Stomach (tissue), 9 donors: ENCODE data around the gene IFNL3. TPM values are rescaled to one million over a fixed set of nuclear protein-coding genes. Genes with fewer than 3 reads are reported as not detected.

ENCODE experiments used
- DNase-seq, 2 donors: peaks; one replicate each; pipeline versions ENCODE4 v3.0.0 to v3.0.0-alpha.2; 2013 to 2019
- H3K27ac ChIP-seq, 5 donors: fragments of 200-600 bp in 4 of 5; sonication (generic) in 4 of 5; one replicate each; pipeline ENCODE4 v1.5.1; 2013 to 2019; ENCODE audit warnings: mild to moderate bottlenecking in 1 of 5, moderate library complexity in 1 of 5
- H3K27me3 ChIP-seq, 3 donors: fragments of 200-600 bp; sonication (generic); one replicate each; pipeline ENCODE4 v1.5.1; 2017 to 2019; ENCODE audit warnings: mixed run types in 1 of 3
- H3K36me3 ChIP-seq, 4 donors: fragments of 200-600 bp; sonication (generic); 1 replicate in 3 of 4; 2 replicates in 1 of 4; pipeline ENCODE4 v1.5.1; 2016 to 2019
- H3K4me1 ChIP-seq, 4 donors: fragments of 200-600 bp; sonication (generic); one replicate each; pipeline ENCODE4 v1.5.1; 2016 to 2019
- H3K4me3 ChIP-seq, 4 donors: fragments of 200-600 bp; sonication (generic) in 3 of 4; one replicate each; pipeline ENCODE4 v1.5.1; 2016 to 2019; ENCODE audit warnings: mild to moderate bottlenecking in 1 of 4
- H3K9me3 ChIP-seq, 4 donors: fragments of 200-600 bp; sonication (generic); one replicate each; pipeline ENCODE4 v1.5.1; 2016 to 2019
- CTCF ChIP-seq, 7 experiments: fragments of 450-650 bp in 4 of 7; fragments of 200-600 bp in 3 of 7; sonication (generic) in 3 of 7; IDR thresholded peaks; one replicate each; pipeline ENCODE4 v1.5.1; 2016 to 2019; ENCODE audit warnings: antibody characterized with exemption in 7 of 7, control low read depth in 2 of 7, mild to moderate bottlenecking in 1 of 7
- EP300 ChIP-seq: sonication (generic); formaldehyde crosslinking; IDR thresholded peaks from one replicate; pipeline ENCODE4 v1.6.1; 2017; ENCODE audit warnings: antibody characterized with exemption
- POLR2A ChIP-seq, 4 donors: fragments of 450-650 bp; IDR thresholded peaks; one replicate each; pipeline ENCODE4 v1.6.1; 2016; ENCODE audit warnings: antibody characterized with exemption in 4 of 4, control low read depth in 2 of 4, mild to moderate bottlenecking in 1 of 4, moderate library complexity in 1 of 4
- POLR2AphosphoS5 ChIP-seq, 3 donors: sonication (generic); formaldehyde crosslinking; IDR thresholded peaks; one replicate each; pipeline ENCODE4 v1.6.1; 2016; ENCODE audit warnings: antibody characterized with exemption in 3 of 3
- WGBS, 5 donors: extraction: QIAGEN DNeasy Blood & Tissue Kit in 3 of 5; methylation state at CpG; one replicate each; pipeline versions ENCODE4 v1.1.5 to v1.1.7; 2013 to 2018; 5-methylcytosine and 5-hydroxymethylcytosine counted together
- intact Hi-C: fragments of 100-400 bp; cut with DNase I; formaldehyde crosslinking; loops from one replicate; pipeline ENCODE4 v1.15.1; 2023; ENCODE audit warnings: low total_unique reads
- polyA plus RNA-seq, 3 donors: library from polyadenylated mRNA; stranded (reverse); fragments of 200-250 nt; gene quantifications; one replicate each; pipeline ENCODE4 v1.2.3, GENCODE V29; 2013
- total RNA-seq, 5 donors: library from RNA; depleted of rRNA; stranded (reverse); fragments of >200 nt; gene quantifications; one replicate each; pipeline versions ENCODE4 v1.1.0 to v1.2.3, GENCODE V29; 2014 to 2016
- donor health status: healthy with polysubstance abuse.
- donor health status: Bipolar disorder and iron deficiency.
- donor health status: healthy.

The IFNL3 gene
- total and polyA plus RNA-seq, 8 donors, result not detected

GRCh38 chr19:39211731-39212374, 33.0 kb downstream of the IFNL3 start:
- intact Hi-C loops, result no loop called here
- DNase-seq, result no peak
- no peak overlapping the region for H3K27ac ChIP-seq
- H3K9me3 ChIP-seq, result peaks cover 0 to 19% (median 10%) of the 10 kb centered on the region in 4 donors
- no peaks in the 10 kb centered on the region for H3K36me3 ChIP-seq
- peaks cover 0 to 19% (median 0%) of the 10 kb centered on the region in 3 donors for H3K27me3 ChIP-seq
- WGBS, 5 donors, result 62 to 72% (median 66%) methylated on average over 13 of the region's 13 CpGs
- no peaks in the 10 kb centered on the region for H3K4me1 ChIP-seq
- TF ChIP-seq CTCF (IDR thresholded peaks at IDR 0.05) (no peak), EP300 (no peak), POLR2AphosphoS5 (IDR thresholded peaks at IDR 0.05) (no peak), POLR2A (IDR thresholded peaks at IDR 0.05) (no peak)
- no peak overlapping the region for H3K4me3 ChIP-seq

- Histone ChIP-seq H3K9me3 (no peaks in the 10 kb centered on the region), H3K4me1 (peaks cover 0 to 13% (median 5%) of the 10 kb centered on the region in 4 donors), H3K36me3 (no peaks in the 10 kb centered on the region), H3K27me3 (peaks cover 0 to 18% (median 2%) of the 10 kb centered on the region in 3 donors), H3K4me3 (no peak overlapping the region), H3K27ac (no peak overlapping the region)
- intact Hi-C loops, result no loop called here
- TF ChIP-seq CTCF (IDR thresholded peaks at IDR 0.05) (no peak), POLR2A (IDR thresholded peaks at IDR 0.05) (no peak), EP300 (no peak), POLR2AphosphoS5 (IDR thresholded peaks at IDR 0.05) (no peak)
- 71 to 81% (median 77%) methylated on average over 7 of the region's 7 CpGs for WGBS, 5 donors
- no peak for DNase-seq
These were observed 35.6 kb downstream of the IFNL3 start for GRCh38 chr19:39209196-39209595.

- Histone ChIP-seq H3K4me1 (peaks cover 0 to 20% (median 13%) of the 10 kb centered on the region in 4 donors), H3K9me3 (no peaks in the 10 kb centered on the region), H3K27ac (no peak overlapping the region), H3K4me3 (no peak overlapping the region), H3K36me3 (no peaks in the 10 kb centered on the region), H3K27me3 (peaks cover 0 to 27% (median 11%) of the 10 kb centered on the region in 3 donors)
- WGBS, 5 donors, result 70 to 83% (median 79%) methylated on average over 8 to 9 of the region's 9 CpGs
- TF ChIP-seq CTCF (IDR thresholded peaks at IDR 0.05), result no peak
- intact Hi-C loops, result no loop called here
- DNase-seq, result no peak
These were observed 36.5 kb downstream of the IFNL3 start for GRCh38 chr19:39208175-39208795.

- intact Hi-C loops, result no loop called here
- Histone ChIP-seq H3K4me3 (no peak overlapping the region), H3K4me1 (peaks cover 0 to 20% (median 13%) of the 10 kb centered on the region in 4 donors), H3K9me3 (no peaks in the 10 kb centered on the region), H3K27ac (no peak overlapping the region), H3K36me3 (no peaks in the 10 kb centered on the region), H3K27me3 (peaks cover 0 to 36% (median 20%) of the 10 kb centered on the region in 3 donors)
- no peak for DNase-seq
- TF ChIP-seq CTCF (IDR thresholded peaks at IDR 0.05), result no peak
- no peak for TF ChIP-seq POLR2A (IDR thresholded peaks at IDR 0.05)
- no peak for TF ChIP-seq POLR2AphosphoS5 (IDR thresholded peaks at IDR 0.05)
- WGBS, 5 donors, result 64 to 81% (median 69%) methylated on average over 6 of the region's 6 CpGs
These were observed 37.4 kb downstream of the IFNL3 start for GRCh38 chr19:39207293-39207836.
